HG03354 (cell line): ENCODE data around the gene CCDC107.
"Not testable (repeated sequence)": the region's sequence is repeated elsewhere in the genome, so short reads cannot be mapped to it uniquely, and the experiment has no call there.

Experiments
- ATAC-seq: cut with Tn5 transposase; IDR thresholded peaks from one replicate; pipeline ENCODE4 v1.9.1; 2021; ENCODE audit warnings: mild to moderate bottlenecking; ENCODE audit not compliant: unreplicated experiment, poor library complexity, severe bottlenecking

CCDC107 gene

DNA sequence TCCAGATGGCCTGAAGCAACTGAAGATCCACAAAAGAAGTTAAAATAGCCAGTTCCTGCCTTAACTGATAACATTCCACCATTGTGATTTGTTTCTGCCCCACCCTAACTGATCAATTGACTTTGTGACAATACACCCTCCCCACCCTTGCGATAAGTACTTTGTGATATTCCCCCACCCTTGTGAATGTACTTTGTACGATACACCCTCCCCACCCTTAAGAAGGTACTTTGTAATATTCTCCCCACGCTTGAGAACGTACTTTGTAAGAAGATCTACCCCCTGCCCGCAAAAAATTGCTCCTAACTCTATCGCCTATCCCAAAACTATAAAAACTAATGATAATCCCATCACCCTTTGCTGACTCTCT is 21.2 kb upstream of the CCDC107 start:
- ATAC-seq: not testable (repeated sequence)

DNA sequence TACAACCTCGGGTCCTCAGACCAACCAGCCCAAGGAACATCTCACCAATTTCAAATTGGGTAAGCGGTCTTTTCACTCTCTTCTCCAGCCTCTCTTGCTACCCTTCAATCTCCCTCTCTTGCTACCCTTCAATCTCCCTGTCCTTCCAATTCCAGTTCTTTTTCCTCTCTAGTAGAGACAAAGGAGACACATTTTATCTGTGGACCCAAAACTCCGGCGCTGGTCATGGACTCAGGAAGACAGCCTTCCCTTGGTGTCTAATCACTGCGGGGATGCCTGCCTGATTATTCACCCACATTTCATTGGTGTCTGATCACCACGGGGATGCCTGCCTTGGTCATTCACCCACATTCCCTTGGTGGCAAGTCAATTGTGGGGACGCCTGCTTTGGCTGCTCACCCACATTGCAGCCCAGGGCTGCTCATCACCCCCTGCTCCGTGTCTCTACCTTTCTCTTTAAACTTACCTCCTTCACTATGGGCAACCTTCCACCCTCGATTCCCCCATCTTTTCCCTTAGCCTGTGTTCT is 20.6 kb upstream of the CCDC107 start:
- not testable (repeated sequence) for ATAC-seq

DNA sequence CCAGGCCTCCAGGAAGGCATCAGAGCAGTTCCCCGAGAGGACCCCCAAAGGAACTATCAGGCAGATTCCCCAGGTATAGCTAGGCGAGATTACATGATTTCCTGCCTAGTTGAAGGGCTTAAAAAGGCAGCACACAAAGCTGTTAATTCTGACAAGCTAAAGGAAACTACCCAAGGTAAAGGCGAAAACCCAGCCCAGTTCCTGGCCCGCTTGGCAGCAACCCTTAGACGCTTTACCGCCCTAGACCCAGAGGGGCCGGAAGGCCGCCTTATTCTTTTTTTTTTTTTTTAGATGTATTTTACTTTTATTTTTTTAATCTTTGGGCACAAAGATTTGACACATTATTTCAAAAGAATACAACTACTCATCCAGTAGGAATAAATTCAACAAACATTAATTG is 19.3 kb upstream of the CCDC107 start:
- ATAC-seq: not testable (repeated sequence)

DNA sequence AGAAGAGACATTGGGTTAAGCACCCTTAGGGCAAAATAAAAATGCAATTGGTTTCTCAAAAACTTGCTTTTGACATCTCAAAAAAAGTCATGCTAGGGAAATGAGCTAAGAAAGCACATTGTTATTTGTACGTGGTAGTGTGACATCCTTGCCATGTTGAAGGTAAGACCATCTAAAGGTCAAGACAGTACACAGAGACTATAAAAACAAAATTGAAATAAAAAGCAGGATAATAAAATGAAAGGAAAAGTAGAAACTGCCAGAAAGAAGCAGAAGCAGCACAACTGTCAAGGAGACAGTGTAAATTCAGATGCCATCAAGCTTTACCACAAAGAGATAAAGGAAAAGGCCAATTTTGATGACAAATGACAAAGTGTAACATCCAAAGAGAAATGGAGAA is 18.9 kb upstream of the CCDC107 start:
- ATAC-seq: not testable (repeated sequence)

DNA sequence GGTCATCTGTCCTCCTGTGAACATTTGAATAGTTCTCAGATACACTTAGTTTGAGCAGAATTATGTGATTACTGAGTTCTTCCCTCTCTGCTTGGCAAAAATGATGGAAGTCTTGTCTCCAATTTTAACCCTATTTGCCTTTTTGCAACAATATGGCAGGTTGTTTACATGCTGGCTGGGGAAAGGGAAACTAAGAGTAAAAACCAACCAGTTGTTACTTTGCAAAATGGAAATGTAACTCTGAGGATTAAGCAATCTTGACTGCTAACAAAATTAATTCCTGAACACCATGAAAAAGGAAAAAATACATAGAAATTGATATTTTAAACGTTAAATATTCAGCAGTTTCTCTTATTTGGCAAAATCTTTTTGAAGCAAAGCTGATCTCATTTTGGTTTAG is 18.5 kb upstream of the CCDC107 start:
- ATAC-seq: no peak

DNA sequence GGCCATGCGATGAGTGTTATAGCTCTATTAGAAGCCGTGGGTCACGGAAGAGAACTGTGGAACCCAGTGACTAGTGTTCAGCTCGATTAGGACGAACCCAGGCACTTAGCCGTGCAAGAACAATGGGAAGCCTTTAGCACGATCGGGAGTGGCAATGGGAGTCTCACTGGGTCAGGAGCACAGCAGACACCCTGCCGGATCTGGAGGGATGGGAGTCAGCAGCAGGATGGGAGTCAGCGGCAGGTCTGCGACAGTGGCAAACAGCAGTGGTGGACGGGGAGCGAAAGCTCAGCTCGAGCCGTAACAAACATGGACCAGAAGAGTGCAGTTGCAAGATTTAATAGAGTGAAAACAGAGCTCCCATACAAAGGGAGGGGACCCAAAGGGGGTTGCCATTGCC is 17.7 kb upstream of the CCDC107 start:
- not testable (repeated sequence) for ATAC-seq

DNA sequence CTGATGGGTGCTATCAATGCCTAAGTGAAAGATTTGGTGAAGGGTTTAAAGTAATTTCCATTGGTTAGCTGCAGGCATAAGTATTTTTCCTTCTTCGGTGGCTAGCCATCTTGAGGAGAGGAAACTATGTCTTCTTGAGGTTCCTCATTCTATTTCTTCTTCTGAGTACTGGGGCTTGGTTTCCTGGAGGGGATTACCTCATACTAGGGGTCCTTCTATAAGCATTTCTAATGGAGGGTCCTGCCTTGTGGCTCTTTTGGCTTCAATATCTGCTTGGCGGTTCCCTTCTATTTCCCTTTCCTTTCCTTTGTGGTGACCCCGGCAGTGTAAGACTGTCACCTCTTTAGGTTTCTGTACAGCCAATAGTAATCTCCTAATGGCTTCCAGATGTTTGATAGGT is 16.6 kb upstream of the CCDC107 start:
- ATAC-seq: not testable (repeated sequence)

DNA sequence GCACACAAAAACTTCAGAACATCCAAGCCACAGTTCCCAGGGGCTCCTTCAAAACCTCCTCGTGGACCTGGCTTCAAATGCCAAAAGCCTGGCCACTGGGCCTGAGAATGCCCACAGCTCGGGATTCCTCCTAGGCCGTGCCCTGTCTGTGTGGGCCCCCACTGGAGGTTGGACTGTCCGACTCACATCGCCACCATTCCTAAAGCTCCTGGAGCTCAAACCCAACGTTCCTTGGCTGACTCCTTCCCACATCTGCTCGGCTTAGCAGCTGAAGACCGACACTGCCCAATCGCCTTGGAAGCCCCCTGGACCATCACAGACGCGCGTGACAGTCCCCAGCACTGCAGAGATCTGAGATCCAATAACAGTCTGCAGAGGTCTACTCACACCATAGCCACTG is 15.0 kb upstream of the CCDC107 start:
- ATAC-seq: no peak

DNA sequence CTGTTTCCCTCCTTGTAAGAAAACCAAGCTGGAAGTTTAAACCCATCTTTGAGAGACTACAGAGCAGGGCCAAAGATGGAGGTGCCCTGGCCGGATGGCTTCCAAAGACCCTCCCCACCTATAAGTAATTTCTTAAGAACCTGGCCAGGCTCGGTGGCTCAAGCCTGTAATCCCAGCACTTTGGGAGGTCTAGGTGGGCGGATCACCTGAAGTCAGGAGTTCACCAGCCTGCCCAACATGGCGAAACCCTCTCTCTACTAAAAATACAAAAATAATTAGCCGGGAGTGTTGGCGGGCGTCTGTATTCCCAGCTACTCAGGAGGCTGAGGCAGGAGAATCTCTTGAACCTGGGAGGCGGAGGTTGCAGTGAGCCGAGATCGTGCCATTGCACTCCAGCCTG is 12.4 kb upstream of the CCDC107 start:
- not testable (repeated sequence) for ATAC-seq

DNA sequence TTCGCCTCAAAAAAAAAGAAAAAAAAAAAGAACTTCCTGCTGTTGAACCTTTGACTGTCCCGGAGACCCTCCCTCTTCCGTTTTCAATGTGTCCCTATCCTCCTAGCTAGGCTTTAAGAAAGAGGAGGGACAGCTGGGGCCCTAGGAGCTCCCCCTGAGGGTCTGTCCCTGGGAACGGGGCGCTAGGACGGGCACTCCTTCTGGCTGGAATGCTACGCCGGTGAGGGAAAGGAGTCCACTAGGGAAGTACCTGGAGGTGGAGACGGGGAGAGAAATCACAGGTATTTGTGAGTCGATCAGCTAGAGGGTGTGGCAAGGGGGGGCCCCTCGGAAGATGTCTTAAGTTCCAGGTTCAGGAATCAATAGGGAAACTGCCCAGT is 11.9 kb upstream of the CCDC107 start:
- no peak for ATAC-seq

DNA sequence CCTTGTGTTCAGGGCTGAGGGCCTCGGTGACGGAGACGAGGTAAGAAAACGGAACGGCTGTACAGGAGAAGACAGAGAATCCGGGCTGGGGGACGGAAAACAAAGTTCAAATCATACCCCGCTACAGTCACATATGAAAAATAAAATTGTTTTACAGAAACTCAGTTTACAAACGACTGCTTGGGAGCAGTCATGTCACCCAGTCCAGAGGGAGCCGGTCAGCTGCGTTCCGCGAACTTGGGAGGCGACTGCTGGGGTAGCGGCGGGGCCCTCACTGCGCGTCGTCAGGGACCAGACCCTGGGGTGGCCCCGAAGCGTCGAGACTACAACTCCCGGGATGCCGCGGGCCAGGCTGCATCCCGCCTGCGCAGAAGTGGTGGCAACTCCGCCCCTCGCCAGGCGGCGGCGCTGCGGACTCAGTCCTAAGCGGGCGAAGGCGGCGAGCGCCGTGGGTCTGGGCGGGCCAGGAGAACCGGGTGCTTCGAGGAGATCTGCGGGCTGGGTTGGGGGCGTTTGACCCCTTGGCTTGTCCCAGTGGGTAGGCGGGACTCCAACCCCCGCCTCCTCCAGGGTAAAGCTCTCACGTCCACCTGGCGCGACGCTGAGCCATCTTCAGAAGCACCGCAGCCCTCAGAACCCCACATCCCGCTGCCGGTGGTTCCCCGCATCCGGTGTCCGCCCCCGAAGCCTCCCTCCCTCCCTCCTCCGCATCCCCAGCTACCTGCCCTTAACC is 11.4 kb upstream of the CCDC107 start:
- peak; percentile 87 for ATAC-seq

DNA sequence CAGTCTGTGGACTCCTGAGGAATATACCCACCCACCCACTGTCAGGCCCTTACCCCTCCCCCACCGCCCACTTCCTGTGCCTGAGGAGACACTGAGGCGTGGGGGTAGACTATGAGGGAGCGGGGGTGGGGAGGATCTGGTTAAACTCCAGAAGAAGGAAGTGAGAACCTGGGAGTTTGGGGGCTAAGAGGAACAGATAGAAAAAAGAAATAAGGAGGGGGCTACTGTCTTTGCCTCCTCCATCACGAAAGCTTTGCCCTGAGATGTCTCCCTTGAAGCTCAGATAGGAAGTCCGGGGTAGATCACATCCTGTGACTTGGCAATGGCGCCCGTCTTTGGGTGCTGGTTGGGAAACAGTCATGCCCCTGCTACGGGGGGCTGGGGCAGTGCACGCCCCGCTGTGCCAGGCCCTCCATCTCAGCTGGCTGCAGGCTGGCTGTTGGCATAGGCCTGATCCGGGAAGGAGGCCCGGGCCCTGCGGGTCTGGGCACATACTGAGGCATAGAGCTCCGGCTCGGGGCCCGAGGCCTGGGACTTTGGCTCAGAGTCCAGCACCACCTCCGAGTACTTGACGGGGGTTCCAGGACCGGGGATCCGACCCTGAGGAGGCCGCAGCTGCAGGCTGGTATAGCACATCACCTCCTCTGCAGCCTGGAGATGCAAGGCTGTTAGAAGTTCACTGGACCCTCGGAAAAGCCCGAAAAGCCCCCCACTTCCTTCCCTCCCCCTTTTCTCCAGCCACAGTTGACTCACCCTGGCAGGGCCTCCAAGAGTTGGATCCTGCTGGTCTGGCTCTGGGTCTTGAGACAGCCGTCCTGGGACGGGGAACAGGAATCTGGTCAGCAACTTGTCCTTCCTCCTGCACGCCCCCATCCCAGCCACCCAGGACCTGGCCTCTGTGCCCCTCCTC is 8.4 kb upstream of the CCDC107 start:
- ATAC-seq: no peak

DNA sequence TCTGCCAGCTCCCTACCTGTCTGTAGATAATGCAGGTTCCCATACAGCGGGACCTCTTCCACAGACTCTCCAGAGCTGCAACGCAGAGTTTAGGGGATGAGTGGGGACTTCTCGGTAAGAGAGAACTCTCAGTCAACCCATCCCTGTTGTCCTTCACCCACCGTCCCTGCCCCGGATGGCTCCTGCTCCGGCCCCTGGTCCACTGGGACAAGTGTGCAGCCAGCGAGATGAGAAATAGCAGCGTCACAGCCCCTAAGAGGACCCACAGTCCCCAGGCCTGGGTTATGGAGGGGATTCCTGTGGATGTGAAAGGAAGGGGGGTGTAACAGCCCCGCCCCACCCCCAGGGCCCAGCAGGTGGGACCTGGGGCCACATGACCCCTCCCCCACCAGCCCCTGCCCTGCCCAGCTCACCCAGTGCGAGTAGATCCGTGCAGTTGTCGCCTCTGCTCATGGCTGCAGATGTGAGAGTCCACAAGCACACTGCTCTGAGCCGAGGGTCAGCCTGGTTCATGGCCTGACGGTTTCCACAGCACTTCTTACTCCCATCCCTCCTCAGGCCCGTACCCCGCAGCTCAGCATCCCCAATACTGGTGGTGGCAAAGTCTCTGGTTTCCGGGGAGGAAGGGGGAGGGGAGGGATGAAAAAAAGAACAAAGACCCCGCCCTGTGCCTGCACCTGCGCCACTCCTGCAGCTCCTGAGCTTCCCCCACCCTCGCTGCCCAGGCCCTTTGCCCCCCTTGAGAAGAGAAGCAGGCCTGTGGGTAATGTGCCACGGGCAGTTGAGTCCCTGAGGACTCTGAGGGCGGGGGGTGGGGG is 7.5 kb upstream of the CCDC107 start, which contains the start of gene SIT1:
SIT1 (minus strand) TSS at position 591 of the 818 bp plus-strand sequence; CDS start at position 513, 78 bp downstream.
- no peak for ATAC-seq

DNA sequence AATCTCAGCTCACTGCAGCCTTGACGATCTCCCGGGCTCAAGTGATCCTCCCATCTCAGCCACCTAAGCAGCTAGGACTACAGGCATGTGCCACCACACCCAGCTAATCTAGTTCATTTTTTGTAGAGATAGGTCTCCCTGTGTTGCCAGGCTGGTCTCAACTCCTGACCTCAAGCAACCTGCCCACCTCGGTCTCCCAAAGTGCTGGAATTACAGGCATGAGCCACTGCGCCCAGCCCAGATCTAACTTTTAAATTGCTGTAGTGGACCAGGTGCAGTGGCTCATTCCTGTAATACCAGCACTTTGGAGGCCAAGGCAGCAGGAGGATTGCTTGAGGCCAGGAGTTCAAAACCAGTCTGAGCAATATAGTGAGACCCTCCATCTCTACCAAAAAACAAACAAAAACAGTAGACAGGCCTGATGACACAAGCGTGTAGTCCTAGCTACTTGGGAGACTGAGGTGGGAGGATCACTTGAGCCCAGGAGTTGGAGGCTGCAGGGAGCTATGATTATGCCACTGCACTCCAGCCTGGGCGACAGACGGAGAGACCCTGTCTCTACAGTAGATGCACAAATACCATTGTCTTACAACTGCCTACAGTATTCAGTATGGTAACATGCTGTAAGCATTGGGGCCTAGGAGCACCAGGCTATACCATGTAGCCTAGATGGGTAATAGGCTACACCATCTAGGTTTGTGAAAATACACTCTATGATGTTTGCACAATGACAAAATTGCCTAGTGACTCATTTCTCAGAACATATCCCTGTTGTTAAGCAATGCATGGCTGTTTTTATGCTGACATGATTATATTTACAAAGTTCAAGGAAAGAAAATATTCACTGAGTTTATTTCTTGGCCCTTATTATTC is 5.9 kb upstream of the CCDC107 start:
- ATAC-seq: no peak

DNA sequence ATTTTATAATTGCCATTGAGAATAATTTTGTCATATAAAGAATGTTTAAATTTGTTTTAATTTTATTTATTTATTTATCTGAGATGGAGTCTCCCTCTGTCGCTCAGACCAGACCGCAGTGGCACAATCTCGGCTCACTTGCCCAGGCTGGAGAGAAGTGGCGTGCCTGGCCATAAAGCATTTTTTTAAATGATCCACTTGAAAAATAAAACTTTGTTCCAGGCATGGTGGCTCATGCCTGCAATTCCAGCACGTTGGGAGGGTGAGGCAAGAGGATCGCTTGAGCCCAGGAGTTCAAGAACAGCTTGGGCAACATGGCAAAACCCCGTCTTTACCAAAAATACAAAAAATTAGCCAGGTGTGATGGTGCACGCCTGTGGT is 5.3 kb upstream of the CCDC107 start:
- ATAC-seq: no peak

DNA sequence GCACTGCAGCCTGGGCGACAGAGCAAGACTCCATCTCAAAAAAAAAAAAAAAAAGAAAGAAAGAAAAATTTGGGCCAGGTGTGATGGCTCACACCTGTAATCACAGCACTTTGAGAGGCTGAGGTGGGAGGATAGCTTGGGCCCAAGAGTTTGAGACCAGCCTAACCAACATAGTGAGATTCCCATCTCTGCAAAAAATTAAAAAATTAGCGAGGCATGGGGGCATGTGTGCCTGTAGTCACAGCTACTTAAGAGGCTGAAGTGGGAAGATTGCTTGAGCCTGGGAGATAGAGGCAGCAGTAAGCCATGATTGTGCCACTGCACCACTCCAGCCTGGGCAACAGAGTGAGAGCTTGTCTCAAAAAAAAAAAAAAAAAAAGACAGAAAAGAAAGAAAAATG is 4.5 kb upstream of the CCDC107 start:
- ATAC-seq: no peak

DNA sequence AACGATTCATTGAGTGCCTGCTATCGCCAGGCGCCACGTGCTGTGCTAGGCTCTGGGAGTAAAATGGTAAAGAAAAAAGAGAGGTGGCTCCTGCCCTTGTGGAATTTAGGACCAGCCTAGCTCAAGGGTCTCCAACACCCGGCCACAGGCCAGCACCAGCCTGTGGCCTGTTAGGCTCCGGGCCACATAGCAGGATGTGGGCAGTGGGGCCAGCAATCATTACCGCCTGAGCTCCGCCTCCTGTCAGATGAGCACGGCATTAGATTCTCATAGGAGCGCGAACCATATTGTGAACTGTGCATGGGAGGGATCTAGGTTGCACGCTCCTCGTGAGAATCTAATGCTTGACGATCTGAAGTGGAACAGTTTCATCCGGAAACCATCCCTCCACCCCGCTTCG is 1.7 kb upstream of the CCDC107 start:
- ATAC-seq: no peak

DNA sequence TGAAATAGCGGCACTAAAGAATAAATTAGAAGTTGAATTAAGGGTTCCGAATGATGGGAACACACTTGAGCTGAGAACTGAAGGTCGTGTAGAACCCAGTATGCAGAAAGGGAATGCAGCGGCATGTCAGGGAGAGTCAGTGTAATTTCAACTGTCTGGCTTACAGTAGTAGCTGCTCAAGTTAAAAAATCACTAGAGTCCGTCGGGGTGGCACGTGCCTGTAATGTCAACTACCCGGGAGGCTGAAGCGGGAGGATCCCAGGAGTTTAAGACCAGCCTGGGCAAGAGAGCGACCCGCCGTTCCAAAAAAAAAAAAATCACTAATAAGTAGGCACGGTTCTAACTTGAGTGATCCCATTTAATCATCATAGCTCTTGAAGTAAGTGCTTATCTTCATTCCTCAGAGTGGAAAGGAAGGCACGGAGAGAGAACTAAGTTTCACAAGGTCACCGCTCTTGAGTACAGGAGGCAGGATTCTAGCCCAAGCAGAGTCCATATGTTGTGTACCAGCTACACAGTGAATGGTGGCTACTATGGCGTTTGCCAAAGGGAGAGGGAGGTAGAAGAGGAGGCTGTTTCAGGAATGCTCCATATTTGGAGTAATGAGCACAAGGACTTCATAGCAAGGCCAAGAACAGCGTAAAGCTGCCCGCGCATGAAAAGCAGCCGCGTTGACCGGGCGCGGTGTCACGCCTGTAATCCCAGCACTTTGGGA is 1.1 kb upstream of the CCDC107 start:
- no peak for ATAC-seq
